ES-I3 (cell line): Measurements from ENCODE around the gene PITX1.
A peak's percentile ranks its signal among the peaks of the same experiment; 100 is the strongest.

ENCODE experiments used
- H3K36me3 ChIP-seq: 2 replicates; pipeline ENCODE4 v1.6.1; 2013; ENCODE audit warnings: mild to moderate bottlenecking, low read length, control low read depth, moderate library complexity; ENCODE audit not compliant: insufficient read depth
- H3K4me1 ChIP-seq: 2 replicates; pipeline ENCODE4 v1.6.1; 2013; ENCODE audit warnings: mild to moderate bottlenecking, control low read depth, low read length; ENCODE audit not compliant: insufficient read depth
- H3K9ac ChIP-seq: 2 replicates; pipeline ENCODE4 v1.6.1; 2013; ENCODE audit warnings: low read depth, mild to moderate bottlenecking, low read length, moderate library complexity
- H3K9me3 ChIP-seq: 2 replicates; pipeline ENCODE4 v1.6.1; 2013; ENCODE audit warnings: mild to moderate bottlenecking, low read length, moderate library complexity; ENCODE audit not compliant: control insufficient read depth, insufficient read depth

The PITX1 gene

GRCh38 chr5:135055396-135055795 lies 21.4 kb upstream of the PITX1 start:
- Histone ChIP-seq H3K36me3 (no peaks in the 10 kb centered on the region), H3K9me3 (no peaks in the 10 kb centered on the region), H3K4me1 (no peaks in the 10 kb centered on the region; the same call in 1 of the 2 replicates), H3K9ac (no peak overlapping the region)

- H3K9me3 ChIP-seq, result no peaks in the 10 kb centered on the region
- H3K36me3 ChIP-seq, result no peaks in the 10 kb centered on the region
- H3K9ac ChIP-seq, result no peak overlapping the region
- no peaks in the 10 kb centered on the region; the same call in 1 of the 2 replicates for H3K4me1 ChIP-seq
Measured at GRCh38 chr5:135054546-135054945, 20.5 kb upstream of the PITX1 start.

GRCh38 chr5:135053989-135054388 lies 20.0 kb upstream of the PITX1 start:
- H3K9me3 ChIP-seq, result no peaks in the 10 kb centered on the region
- no peak overlapping the region for H3K9ac ChIP-seq
- no peaks in the 10 kb centered on the region for H3K36me3 ChIP-seq
- H3K4me1 ChIP-seq, result no peaks in the 10 kb centered on the region; the same call in 1 of the 2 replicates

- no peaks in the 10 kb centered on the region for H3K9me3 ChIP-seq
- no peak overlapping the region for H3K9ac ChIP-seq
- H3K4me1 ChIP-seq, result no peaks in the 10 kb centered on the region; the same call in 1 of the 2 replicates
- no peaks in the 10 kb centered on the region for H3K36me3 ChIP-seq
Measured at GRCh38 chr5:135053278-135053677, 19.2 kb upstream of the PITX1 start.

- no peaks in the 10 kb centered on the region; the same call in 1 of the 2 replicates for H3K4me1 ChIP-seq
- H3K9me3 ChIP-seq, result no peaks in the 10 kb centered on the region
- no peaks in the 10 kb centered on the region for H3K36me3 ChIP-seq
- no peak overlapping the region for H3K9ac ChIP-seq
Measured at GRCh38 chr5:135052511-135053145, 18.6 kb upstream of the PITX1 start.

- Histone ChIP-seq H3K4me1 (no peaks in the 10 kb centered on the region; the same call in 1 of the 2 replicates), H3K9me3 (no peaks in the 10 kb centered on the region), H3K9ac (no peak overlapping the region), H3K36me3 (no peaks in the 10 kb centered on the region)
Measured at GRCh38 chr5:135051872-135052271, 17.8 kb upstream of the PITX1 start.

GRCh38 chr5:135051399-135051798 lies 17.4 kb upstream of the PITX1 start:
- H3K4me1 ChIP-seq, result peaks cover 3% of the 10 kb centered on the region; the same call in 1 of the 2 replicates
- no peak overlapping the region for H3K9ac ChIP-seq
- H3K9me3 ChIP-seq, result no peaks in the 10 kb centered on the region
- no peaks in the 10 kb centered on the region for H3K36me3 ChIP-seq

- Histone ChIP-seq H3K9ac (peak overlapping the region; percentile 14; the same call in 1 of the 2 replicates), H3K36me3 (no peaks in the 10 kb centered on the region), H3K4me1 (peaks cover 3% of the 10 kb centered on the region; the same call in 1 of the 2 replicates), H3K9me3 (no peaks in the 10 kb centered on the region)
Measured at GRCh38 chr5:135050244-135050767, 16.3 kb upstream of the PITX1 start.

GRCh38 chr5:135048930-135049329 lies 14.9 kb upstream of the PITX1 start:
- H3K9ac ChIP-seq, result no peak overlapping the region
- H3K4me1 ChIP-seq, result peaks cover 3% of the 10 kb centered on the region; the same call in 1 of the 2 replicates
- H3K36me3 ChIP-seq, result no peaks in the 10 kb centered on the region
- H3K9me3 ChIP-seq, result no peaks in the 10 kb centered on the region

- Histone ChIP-seq H3K9ac (no peak overlapping the region), H3K36me3 (no peaks in the 10 kb centered on the region), H3K9me3 (no peaks in the 10 kb centered on the region), H3K4me1 (peaks cover 3% of the 10 kb centered on the region; the same call in 1 of the 2 replicates)
Measured at GRCh38 chr5:135048286-135048685, 14.3 kb upstream of the PITX1 start.

GRCh38 chr5:135047347-135047695 lies 13.3 kb upstream of the PITX1 start:
- no peaks in the 10 kb centered on the region for H3K9me3 ChIP-seq
- no peak overlapping the region for H3K9ac ChIP-seq
- no peaks in the 10 kb centered on the region for H3K36me3 ChIP-seq
- peaks cover 3% of the 10 kb centered on the region; the same call in 1 of the 2 replicates for H3K4me1 ChIP-seq

GRCh38 chr5:135046661-135047346 lies 12.8 kb upstream of the PITX1 start:
- Histone ChIP-seq H3K4me1 (peaks cover 3% of the 10 kb centered on the region; the same call in 1 of the 2 replicates), H3K9me3 (no peaks in the 10 kb centered on the region), H3K36me3 (no peaks in the 10 kb centered on the region), H3K9ac (no peak overlapping the region)

- no peak overlapping the region for H3K9ac ChIP-seq
- H3K9me3 ChIP-seq, result no peaks in the 10 kb centered on the region
- H3K36me3 ChIP-seq, result no peaks in the 10 kb centered on the region
- H3K4me1 ChIP-seq, result 0 out of 2 replicates have a peak, but pooled peaks cover 3% of the 10 kb centered on the region
Measured at GRCh38 chr5:135045488-135045887, 11.5 kb upstream of the PITX1 start.

- no peak overlapping the region for H3K9ac ChIP-seq
- no peaks in the 10 kb centered on the region for H3K36me3 ChIP-seq
- no peaks in the 10 kb centered on the region for H3K9me3 ChIP-seq
- peaks cover 3% of the 10 kb centered on the region; the same call in 1 of the 2 replicates for H3K4me1 ChIP-seq
Measured at GRCh38 chr5:135042595-135042994, 8.6 kb upstream of the PITX1 start.

- Histone ChIP-seq H3K4me1 (peaks cover 3% of the 10 kb centered on the region; the same call in 1 of the 2 replicates), H3K9me3 (no peaks in the 10 kb centered on the region), H3K36me3 (no peaks in the 10 kb centered on the region), H3K9ac (no peak overlapping the region)
Measured at GRCh38 chr5:135041726-135042125, 7.7 kb upstream of the PITX1 start.
